OCI-LY7 (cell line): Measurements from ENCODE around the gene CCDC3.

Source experiments
- CTCF ChIP-seq: fragments of 200-600 bp; sonication (generic); conservative IDR thresholded peaks from 2 replicates; pipeline ENCODE4 v1.5.1; 2014; ENCODE audit warnings: mild to moderate bottlenecking, antibody characterized with exemption, low read length, moderate library complexity, mixed read lengths
- EZH2phosphoT487 ChIP-seq: fragments of 200-600 bp; sonication (generic); IDR thresholded peaks from 2 replicates; pipeline ENCODE4 v1.6.1; 2018; ENCODE audit warnings: low read depth, borderline replicate concordance, mild to moderate bottlenecking, mixed run types, antibody characterized with exemption, low read length, moderate library complexity, mixed read lengths

GRCh38 chr10:12954866-12955265 is 46.6 kb downstream of the CCDC3 start:
- TF ChIP-seq CTCF (no peak), EZH2phosphoT487 (no peak)
